ENCODE measurements around the gene OGDHL. TPM values are rescaled to one million over a fixed set of nuclear protein-coding genes. Genes with fewer than 3 reads are reported as not detected.

Gene OGDHL
- total RNA-seq, 1 donor from 2014 or later = 1.9 TPM

- Histone ChIP-seq H3K9ac (ENCODE audit: low read length) (no peak overlapping the region), H3K27ac (ENCODE audit: low read depth, low read length) (no peak overlapping the region), H2AFZ (ENCODE audit: low read depth, low read length) (no peak overlapping the region), H3K36me3 (ENCODE audit: insufficient read depth, low read length) (no peaks in the 10 kb centered on the region), H3K79me2 (ENCODE audit: insufficient read depth, low read length) (no peaks in the 10 kb centered on the region), H4K20me1 (ENCODE audit: insufficient read depth, low read length) (no peaks in the 10 kb centered on the region), H3K4me1 (ENCODE audit: insufficient read depth, low read length) (no peaks in the 10 kb centered on the region), H3K27me3 (ENCODE audit: insufficient read depth, low read length) (peaks cover 33% of the 10 kb centered on the region), H3K4me2 (ENCODE audit: low read length) (no peak overlapping the region), H3K9me3 (ENCODE audit: insufficient read depth, low read depth, low read length) (peaks cover 4% of the 10 kb centered on the region), H3K4me3 (ENCODE audit: insufficient read depth, low read depth, low read length) (no peak overlapping the region)
- TF ChIP-seq CTCF (IDR thresholded peaks at IDR 0.05; ENCODE audit: insufficient read depth, low read depth, low read length) (no peak), EZH2 (IDR thresholded peaks at IDR 0.05; ENCODE audit: insufficient read depth, low read length) (peak; percentile 21)
- H3K9me3 Mint-ChIP-seq (ENCODE audit: unreplicated experiment) = no peaks in the 10 kb centered on the region
- H3K27ac Mint-ChIP-seq (ENCODE audit: unreplicated experiment) = no peak overlapping the region
- H3K4me3 Mint-ChIP-seq (ENCODE audit: unreplicated experiment) = no peak overlapping the region
- H3K36me3 Mint-ChIP-seq (ENCODE audit: low read depth, unreplicated experiment) = no peaks in the 10 kb centered on the region
- H3K4me1 Mint-ChIP-seq (ENCODE audit: low read depth, unreplicated experiment) = no peaks in the 10 kb centered on the region
- H3K27me3 Mint-ChIP-seq (ENCODE audit: low read depth, unreplicated experiment) = peaks cover 34% of the 10 kb centered on the region
- FAIRE-seq (no peak), DNase-seq (ENCODE audit: low read depth) (no peak)
These were observed 6.6 kb upstream of the OGDHL start for GRCh38 chr10:49768731-49769130.

- Mint-ChIP-seq H3K27me3 (ENCODE audit: low read depth, unreplicated experiment) (peaks cover 38% of the 10 kb centered on the region), H3K36me3 (ENCODE audit: low read depth, unreplicated experiment) (no peaks in the 10 kb centered on the region), H3K27ac (ENCODE audit: unreplicated experiment) (no peak overlapping the region), H3K4me1 (ENCODE audit: low read depth, unreplicated experiment) (no peaks in the 10 kb centered on the region), H3K9me3 (ENCODE audit: unreplicated experiment) (no peaks in the 10 kb centered on the region), H3K4me3 (ENCODE audit: unreplicated experiment) (no peak overlapping the region)
- Histone ChIP-seq H3K36me3 (ENCODE audit: insufficient read depth, low read length) (no peaks in the 10 kb centered on the region), H3K27ac (ENCODE audit: low read depth, low read length) (no peak overlapping the region), H3K9me3 (ENCODE audit: insufficient read depth, low read depth, low read length) (peaks cover 4% of the 10 kb centered on the region), H3K79me2 (ENCODE audit: insufficient read depth, low read length) (no peaks in the 10 kb centered on the region), H4K20me1 (ENCODE audit: insufficient read depth, low read length) (no peaks in the 10 kb centered on the region), H3K4me3 (ENCODE audit: insufficient read depth, low read depth, low read length) (no peak overlapping the region), H3K4me2 (ENCODE audit: low read length) (peak overlapping the region; percentile 15), H2AFZ (ENCODE audit: low read depth, low read length) (no peak overlapping the region), H3K9ac (ENCODE audit: low read length) (no peak overlapping the region), H3K27me3 (ENCODE audit: insufficient read depth, low read length) (peaks cover 34% of the 10 kb centered on the region), H3K4me1 (ENCODE audit: insufficient read depth, low read length) (no peaks in the 10 kb centered on the region)
- TF ChIP-seq CTCF (IDR thresholded peaks at IDR 0.05; ENCODE audit: insufficient read depth, low read depth, low read length) = no peak
- TF ChIP-seq EZH2 (IDR thresholded peaks at IDR 0.05; ENCODE audit: insufficient read depth, low read length) = peak; percentile 75
- FAIRE-seq (no peak), DNase-seq (ENCODE audit: low read depth) (no peak)
These were observed 6.2 kb upstream of the OGDHL start for GRCh38 chr10:49768329-49768728.

- Histone ChIP-seq H3K4me2 (ENCODE audit: low read length) (no peak overlapping the region), H3K4me1 (ENCODE audit: insufficient read depth, low read length) (no peaks in the 10 kb centered on the region), H3K27me3 (ENCODE audit: insufficient read depth, low read length) (peaks cover 32% of the 10 kb centered on the region), H3K9me3 (ENCODE audit: insufficient read depth, low read depth, low read length) (peaks cover 4% of the 10 kb centered on the region), H3K9ac (ENCODE audit: low read length) (no peak overlapping the region), H3K4me3 (ENCODE audit: insufficient read depth, low read depth, low read length) (no peak overlapping the region), H3K27ac (ENCODE audit: low read depth, low read length) (no peak overlapping the region), H3K79me2 (ENCODE audit: insufficient read depth, low read length) (no peaks in the 10 kb centered on the region), H2AFZ (ENCODE audit: low read depth, low read length) (no peak overlapping the region), H4K20me1 (ENCODE audit: insufficient read depth, low read length) (no peaks in the 10 kb centered on the region), H3K36me3 (ENCODE audit: insufficient read depth, low read length) (no peaks in the 10 kb centered on the region)
- TF ChIP-seq EZH2 (IDR thresholded peaks at IDR 0.05; ENCODE audit: insufficient read depth, low read length) (no peak), CTCF (IDR thresholded peaks at IDR 0.05; ENCODE audit: insufficient read depth, low read depth, low read length) (no peak)
- Mint-ChIP-seq H3K36me3 (ENCODE audit: low read depth, unreplicated experiment) (no peaks in the 10 kb centered on the region), H3K27ac (ENCODE audit: unreplicated experiment) (no peak overlapping the region), H3K27me3 (ENCODE audit: low read depth, unreplicated experiment) (peaks cover 43% of the 10 kb centered on the region), H3K9me3 (ENCODE audit: unreplicated experiment) (no peaks in the 10 kb centered on the region), H3K4me1 (ENCODE audit: low read depth, unreplicated experiment) (no peaks in the 10 kb centered on the region), H3K4me3 (ENCODE audit: unreplicated experiment) (no peak overlapping the region)
- no peak for DNase-seq (ENCODE audit: low read depth)
- no peak for FAIRE-seq
These were observed 5.6 kb upstream of the OGDHL start for GRCh38 chr10:49767752-49768151.

Data from astrocyte (in vitro differentiated cells and primary cell).